Sigmoid colon (tissue), 4 donors: ENCODE data around the gene CDH23.

Source experiments
- EP300 ChIP-seq, 4 donors: sonication (generic); formaldehyde crosslinking; IDR thresholded peaks; one replicate each; pipeline ENCODE4 v1.6.1; 2017; ENCODE audit warnings: antibody characterized with exemption in 4 of 4
- POLR2AphosphoS5 ChIP-seq, 4 donors: sonication (generic); formaldehyde crosslinking; IDR thresholded peaks; one replicate each; pipeline ENCODE4 v1.6.1; 2017; ENCODE audit warnings: antibody characterized with exemption in 4 of 4
- TF ChIP-seq, protein P1 (sequence below), 4 experiments: fragments of 450-650 bp in 3 of 4; fragments of 200-600 bp in 1 of 4; IDR thresholded peaks; one replicate each; pipeline ENCODE4 v1.5.1; 2016 to 2019; ENCODE audit warnings: antibody characterized with exemption in 4 of 4, mild to moderate bottlenecking in 3 of 4, moderate library complexity in 2 of 4

DNA sequence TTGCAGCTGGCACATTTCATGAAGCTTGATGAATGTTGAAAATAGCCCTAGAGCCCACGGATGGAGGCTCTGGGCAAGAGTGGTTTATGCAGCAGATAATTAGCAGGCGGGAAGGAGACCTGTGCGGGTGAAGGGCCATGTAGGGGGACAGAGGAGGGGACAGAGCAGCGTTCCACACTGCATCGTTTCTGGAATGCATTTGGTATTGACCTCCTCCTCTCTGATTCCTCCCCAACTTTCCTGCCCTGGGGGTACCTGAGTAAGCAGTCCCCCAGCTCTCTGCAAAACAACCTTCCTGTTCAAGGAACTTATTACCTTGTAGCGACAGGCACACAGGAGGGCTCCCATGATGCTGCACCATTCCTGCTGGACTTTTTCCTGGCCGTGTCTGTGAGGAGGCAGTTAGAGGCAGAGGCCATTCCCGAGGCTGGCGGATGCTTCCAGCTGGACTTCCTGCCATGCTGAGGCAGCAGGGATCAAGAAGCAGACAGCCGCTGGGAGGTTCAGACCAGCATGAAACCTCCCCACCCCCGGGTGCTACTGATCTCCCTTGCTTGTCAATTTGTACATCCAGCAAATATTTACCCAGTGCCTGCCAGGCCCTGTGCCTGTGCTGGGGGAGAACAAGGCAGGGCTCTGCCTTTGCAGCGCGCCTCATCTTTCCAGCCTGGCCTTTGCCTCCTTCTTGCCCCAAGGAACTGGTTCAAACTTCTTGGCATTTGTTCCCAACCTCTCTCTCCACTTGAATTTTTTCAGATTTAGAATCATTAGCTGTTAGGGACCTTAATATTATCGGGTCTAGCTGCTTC, 48.9 kb upstream of the CDH23 start:
- TF ChIP-seq POLR2AphosphoS5 (IDR thresholded peaks at IDR 0.05) (no peak), EP300 (IDR thresholded peaks at IDR 0.05) (no peak)
- TF ChIP-seq, protein P1, sequence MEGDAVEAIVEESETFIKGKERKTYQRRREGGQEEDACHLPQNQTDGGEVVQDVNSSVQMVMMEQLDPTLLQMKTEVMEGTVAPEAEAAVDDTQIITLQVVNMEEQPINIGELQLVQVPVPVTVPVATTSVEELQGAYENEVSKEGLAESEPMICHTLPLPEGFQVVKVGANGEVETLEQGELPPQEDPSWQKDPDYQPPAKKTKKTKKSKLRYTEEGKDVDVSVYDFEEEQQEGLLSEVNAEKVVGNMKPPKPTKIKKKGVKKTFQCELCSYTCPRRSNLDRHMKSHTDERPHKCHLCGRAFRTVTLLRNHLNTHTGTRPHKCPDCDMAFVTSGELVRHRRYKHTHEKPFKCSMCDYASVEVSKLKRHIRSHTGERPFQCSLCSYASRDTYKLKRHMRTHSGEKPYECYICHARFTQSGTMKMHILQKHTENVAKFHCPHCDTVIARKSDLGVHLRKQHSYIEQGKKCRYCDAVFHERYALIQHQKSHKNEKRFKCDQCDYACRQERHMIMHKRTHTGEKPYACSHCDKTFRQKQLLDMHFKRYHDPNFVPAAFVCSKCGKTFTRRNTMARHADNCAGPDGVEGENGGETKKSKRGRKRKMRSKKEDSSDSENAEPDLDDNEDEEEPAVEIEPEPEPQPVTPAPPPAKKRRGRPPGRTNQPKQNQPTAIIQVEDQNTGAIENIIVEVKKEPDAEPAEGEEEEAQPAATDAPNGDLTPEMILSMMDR (IDR thresholded peaks at IDR 0.05), result no peak
